ENCODE measurements around the gene SLC6A8. TPM values are rescaled to one million over a fixed set of nuclear protein-coding genes. Genes with fewer than 3 reads are reported as not detected.
"Not testable (repeated sequence)": the region's sequence is repeated elsewhere in the genome, so short reads cannot be mapped to it uniquely, and the experiment has no call there.

SLC6A8 gene
- total and polyA plus RNA-seq, 4 donors, result 13.9 to 26.7 (median 15.4) TPM

- no peaks in the 10 kb centered on the region for H3K4me1 ChIP-seq (ENCODE audit: control insufficient read depth in 1 of 2, insufficient read depth in 2 of 2, low read length in 2 of 2)
- ATAC-seq (ENCODE audit: low FRiP score), result no peak
- H3K27ac ChIP-seq (ENCODE audit: low read depth in 1 of 2, low read length in 2 of 2), result peak overlapping the region in 1 of 2 donors; percentile 93
- intact Hi-C loops (cut with DNase I), result no loop called here
- DNase-seq, result peak in 1 of 2 donors; percentile 57
- H3K4me3 ChIP-seq (ENCODE audit: low read length in 2 of 2), result no peak overlapping the region
- H3K27me3 ChIP-seq (ENCODE audit: control insufficient read depth in 1 of 2, insufficient read depth in 2 of 2, low read length in 1 of 2), result no peaks in the 10 kb centered on the region
- no peaks in the 10 kb centered on the region for H3K9me3 ChIP-seq (ENCODE audit: control insufficient read depth, low read length)
- 4 to 20% methylated on average over 37 to 38 of the region's 38 CpGs for WGBS, 2 donors
- no peaks in the 10 kb centered on the region for H3K36me3 ChIP-seq (ENCODE audit: control insufficient read depth in 1 of 2, insufficient read depth in 2 of 2, low read length in 1 of 2)
Observed at GRCh38 chrX:153744210-153745066, 56.7 kb downstream of the SLC6A8 start.

- H3K4me1 ChIP-seq (ENCODE audit: control insufficient read depth in 1 of 2, insufficient read depth in 2 of 2, low read length in 2 of 2); ATAC-seq (ENCODE audit: low FRiP score); H3K4me3 ChIP-seq (ENCODE audit: low read length in 2 of 2); intact Hi-C loops (cut with DNase I); H3K36me3 ChIP-seq (ENCODE audit: control insufficient read depth in 1 of 2, insufficient read depth in 2 of 2, low read length in 1 of 2); H3K27ac ChIP-seq (ENCODE audit: low read depth in 1 of 2, low read length in 2 of 2); H3K27me3 ChIP-seq (ENCODE audit: control insufficient read depth in 1 of 2, insufficient read depth in 2 of 2, low read length in 1 of 2); H3K9me3 ChIP-seq (ENCODE audit: control insufficient read depth, low read length); DNase-seq: not testable (repeated sequence)
- WGBS, 2 donors, result 25 to 58% methylated on average over 12 of the region's 12 CpGs
Observed at GRCh38 chrX:153745067-153745433, 57.3 kb downstream of the SLC6A8 start.

Other genes with a start within 250 kb of the SLC6A8 start
- gene TREX2, start 241.9 kb upstream of the SLC6A8 start, total RNA-seq, result 1 to 10 TPM; 1.4 to 4.5 TPM
- gene TREX2, start 241.9 kb upstream of the SLC6A8 start, polyA plus RNA-seq, result 10 to 100 TPM in 1 of 2 donors, not detected in 1; 39.1 TPM
- 10 to 100 TPM; 34.6 to 76.0 TPM for gene HAUS7, start 217.3 kb upstream of the SLC6A8 start, total RNA-seq
- 100 to 1,000 TPM in 1 of 2 donors, 10 to 100 TPM in 1; 33.1 to 686 TPM for gene HAUS7, start 217.3 kb upstream of the SLC6A8 start, polyA plus RNA-seq
- 1,000 to 10,000 TPM; 1,297 to 2,306 TPM for gene BGN, start 192.9 kb upstream of the SLC6A8 start, total RNA-seq
- gene BGN, start 192.9 kb upstream of the SLC6A8 start, polyA plus RNA-seq, result 1,000 to 10,000 TPM; 1,177 to 3,171 TPM
- gene ATP2B3, start 170.3 kb upstream of the SLC6A8 start, total RNA-seq, result under 1 TPM; 0.19 to 0.27 TPM
- under 1 TPM in 1 of 2 donors, not detected in 1; 0.20 TPM for gene ATP2B3, start 170.3 kb upstream of the SLC6A8 start, polyA plus RNA-seq
- gene CCNQ, start 88.8 kb upstream of the SLC6A8 start, total RNA-seq, result 10 to 100 TPM; 13.5 to 13.6 TPM
- 10 to 100 TPM; 28.8 to 40.3 TPM for gene CCNQ, start 88.8 kb upstream of the SLC6A8 start, polyA plus RNA-seq
- not detected for gene DUSP9, start 40.7 kb upstream of the SLC6A8 start, total RNA-seq
- not detected for gene DUSP9, start 40.7 kb upstream of the SLC6A8 start, polyA plus RNA-seq
- gene PNCK, start 14.1 kb upstream of the SLC6A8 start, total RNA-seq, result 1 to 10 TPM; 4.3 to 4.9 TPM
- 1 to 10 TPM in 1 of 2 donors, not detected in 1; 3.0 TPM for gene PNCK, start 14.1 kb upstream of the SLC6A8 start, polyA plus RNA-seq
- 100 to 1,000 TPM; 118 to 130 TPM for gene BCAP31, start 36.5 kb downstream of the SLC6A8 start, total RNA-seq
- 100 to 1,000 TPM; 101 to 128 TPM for gene BCAP31, start 36.5 kb downstream of the SLC6A8 start, polyA plus RNA-seq
- 10 to 100 TPM; 11.4 to 15.8 TPM for gene ABCD1, start 36.9 kb downstream of the SLC6A8 start, total RNA-seq
- gene ABCD1, start 36.9 kb downstream of the SLC6A8 start, polyA plus RNA-seq, result 1 to 10 TPM; 8.8 to 9.9 TPM
- 10 to 100 TPM; 18.0 to 18.7 TPM for gene PLXNB3, start 76.3 kb downstream of the SLC6A8 start, total RNA-seq
- 10 to 100 TPM in 1 of 2 donors, under 1 TPM in 1; 0.38 to 31.4 TPM for gene PLXNB3, start 76.3 kb downstream of the SLC6A8 start, polyA plus RNA-seq
- 1 to 10 TPM; 5.4 to 8.0 TPM for gene SRPK3, start 93.1 kb downstream of the SLC6A8 start, total RNA-seq
- 10 to 100 TPM in 1 of 2 donors, 1 to 10 TPM in 1; 1.1 to 11.0 TPM for gene SRPK3, start 93.1 kb downstream of the SLC6A8 start, polyA plus RNA-seq
- 10 to 100 TPM; 46.8 to 48.4 TPM for gene IDH3G, start 106.4 kb downstream of the SLC6A8 start, total RNA-seq
- gene IDH3G, start 106.4 kb downstream of the SLC6A8 start, polyA plus RNA-seq, result 10 to 100 TPM; 33.3 to 72.5 TPM
- gene SSR4, start 106.7 kb downstream of the SLC6A8 start, total RNA-seq, result 100 to 1,000 TPM; 182 TPM
- 100 to 1,000 TPM; 401 to 633 TPM for gene SSR4, start 106.7 kb downstream of the SLC6A8 start, polyA plus RNA-seq
- gene PDZD4, start 142.6 kb downstream of the SLC6A8 start, total RNA-seq, result 10 to 100 TPM; 11.9 to 19.2 TPM
- 10 to 100 TPM in 1 of 2 donors, 1 to 10 TPM in 1; 4.4 to 27.3 TPM for gene PDZD4, start 142.6 kb downstream of the SLC6A8 start, polyA plus RNA-seq
- 10 to 100 TPM in 1 of 2 donors, 1 to 10 TPM in 1; 4.3 to 11.6 TPM for gene L1CAM, start 198.2 kb downstream of the SLC6A8 start, total RNA-seq
- 1 to 10 TPM in 1 of 2 donors, not detected in 1; 1.0 TPM for gene L1CAM, start 198.2 kb downstream of the SLC6A8 start, polyA plus RNA-seq
- gene AVPR2, start 216.7 kb downstream of the SLC6A8 start, total RNA-seq, result 1 to 10 TPM; 3.0 to 4.6 TPM
- under 1 TPM in 1 of 2 donors, not detected in 1; 0.23 TPM for gene AVPR2, start 216.7 kb downstream of the SLC6A8 start, polyA plus RNA-seq
- gene ARHGAP4, start 238.3 kb downstream of the SLC6A8 start, total RNA-seq, result 10 to 100 TPM; 36.0 to 81.3 TPM
- gene ARHGAP4, start 238.3 kb downstream of the SLC6A8 start, polyA plus RNA-seq, result 10 to 100 TPM; 13.5 to 31.9 TPM
- 10 to 100 TPM; 70.2 to 87.3 TPM for gene NAA10, start 247.1 kb downstream of the SLC6A8 start, total RNA-seq
- 100 to 1,000 TPM in 1 of 2 donors, 10 to 100 TPM in 1; 81.8 to 287 TPM for gene NAA10, start 247.1 kb downstream of the SLC6A8 start, polyA plus RNA-seq

Measured in aorta (tissue), 5 donors.